Measurements from ENCODE around the gene MOG.

- no peak for TF ChIP-seq CTCF (IDR thresholded peaks at IDR 0.05)
- TF ChIP-seq POLR2A (IDR thresholded peaks at IDR 0.05), result no peak
Observed at GRCh38 chr6:29611426-29611825, 45.5 kb upstream of the MOG start.
